Upper lobe of left lung (tissue), 4 donors: ENCODE measurements around the gene SERTAD2.

Source experiments
- CTCF ChIP-seq, 6 experiments: fragments of 450-650 bp in 4 of 6; fragments of 200-600 bp in 2 of 6; sonication (generic) in 2 of 6; IDR thresholded peaks; one replicate each; pipeline ENCODE4 v1.5.1; 2016 to 2019; ENCODE audit warnings: antibody characterized with exemption in 6 of 6
- EP300 ChIP-seq, 4 donors: sonication (generic); formaldehyde crosslinking; IDR thresholded peaks; one replicate each; pipeline ENCODE4 v1.5.1; 2017; ENCODE audit warnings: antibody characterized with exemption in 4 of 4, control low read depth in 2 of 4
- POLR2A ChIP-seq, 4 donors: fragments of 450-650 bp; IDR thresholded peaks; one replicate each; pipeline ENCODE4 v1.5.1; 2016 to 2017; ENCODE audit warnings: antibody characterized with exemption in 4 of 4, mild to moderate bottlenecking in 2 of 4

- TF ChIP-seq POLR2A (IDR thresholded peaks at IDR 0.05) (no peak), CTCF (IDR thresholded peaks at IDR 0.05) (no peak), EP300 (IDR thresholded peaks at IDR 0.05) (no peak)
Observed at GRCh38 chr2:64615192-64615763, 38.4 kb downstream of the SERTAD2 start.
